HCT116 (cell line): Measurements from ENCODE around the gene PRSS57. TPM values are rescaled to one million over a fixed set of nuclear protein-coding genes. Genes with fewer than 3 reads are reported as not detected.

Experiments used
- ATAC-seq: fragments of 200-7000 bp; cut with Tn5 transposase; 2 replicates; pipeline ENCODE4 v1.9.1; 2020; ENCODE audit warnings: mild to moderate bottlenecking, moderate library complexity
- BruUV-seq: library from RNA; stranded (reverse); fragments of 400-500 nt; replicated peaks from 2 replicates; lab custom pipeline; 2021; lab: Mats Ljungman, UMichigan
- CTCF ChIA-PET: fragments of 300-600 bp; sonication (Branson Sonifier 250); formaldehyde crosslinking; loops from one replicate; lab custom pipeline; 2021; ENCODE audit warnings: antibody characterized with exemption; lab: Charles Lee
- POLR2A ChIA-PET: fragments of 300-600, 350-600 bp; sonication (Branson Sonifier 250); formaldehyde crosslinking; loops from one replicate; lab custom pipeline; 2021; ENCODE audit warnings: antibody characterized with exemption; lab: Charles Lee
- RAD21 ChIA-PET, 2 experiments: fragments of 300-600 bp; sonication (Branson Sonifier 250); formaldehyde crosslinking; loops; one replicate each; lab custom pipeline; 2023; ENCODE audit warnings: low total read pairs in 2 of 2; ENCODE audit not compliant: uncharacterized antibody in 2 of 2, unreplicated experiment in 2 of 2, low non-redundant PET in 1 of 2; lab: Charles Lee
- DNase-seq: peaks from one replicate; pipeline ENCODE4 v3.0.0-alpha.2; 2010; ENCODE audit warnings: low read depth, low spot score
- H2AFZ ChIP-seq: fragments of 200-600 bp; shearing (Covaris generic), sonication (generic); 2 replicates; pipeline ENCODE4 v1.6.1; 2017; ENCODE audit warnings: low read depth, mixed run types, mixed read lengths, antibody characterized with exemption, low read length; ENCODE audit not compliant: poor library complexity, severe bottlenecking
- H3K27ac ChIP-seq: 2 replicates; pipeline ENCODE4 v1.5.1; 2012; ENCODE audit warnings: low read depth, low read length
- H3K27me3 ChIP-seq: fragments of 200-600 bp; sonication (generic); 2 replicates; pipeline ENCODE4 v1.6.1; 2016; ENCODE audit warnings: mixed run types, low read length, mixed read lengths; ENCODE audit not compliant: insufficient read depth
- H3K36me3 ChIP-seq, 2 experiments: fragments of 200-500 bp in 1 of 2; fragments of 200-600 bp in 1 of 2; sonication (Bioruptor generic) in 1 of 2; sonication (generic) in 1 of 2; 2 replicates each; pipeline versions ENCODE4 v1.5.1 to v1.6.1; 2014 to 2016; ENCODE audit warnings: low read length in 2 of 2, inconsistent platforms in 1 of 2, mixed read lengths in 1 of 2, mixed run types in 1 of 2; ENCODE audit not compliant: insufficient read depth in 2 of 2, control insufficient read depth in 1 of 2
- H3K4me1 ChIP-seq, 2 experiments: fragments of 200-600 bp in 1 of 2; sonication (generic) in 1 of 2; 2 replicates each; pipeline versions ENCODE4 v1.5.1 to v1.6.1; 2012 to 2017; ENCODE audit warnings: low read length in 2 of 2, inconsistent platforms in 1 of 2, mild to moderate bottlenecking in 1 of 2, mixed read lengths in 1 of 2, mixed run types in 1 of 2, moderate library complexity in 1 of 2; ENCODE audit not compliant: insufficient read depth in 2 of 2, control insufficient read depth in 1 of 2
- H3K4me2 ChIP-seq: fragments of 200-600 bp; sonication (generic); 2 replicates; pipeline ENCODE4 v1.6.1; 2017; ENCODE audit warnings: mixed run types, low read length, mixed read lengths
- H3K4me3 ChIP-seq, 2 experiments: fragments of 200-600 bp in 1 of 2; sonication (generic) in 1 of 2; replicated peaks in 1 of 2; 2 replicates each; pipeline ENCODE4 v1.5.1; 2011 to 2016; ENCODE audit warnings: low read length in 2 of 2, control low read depth in 1 of 2, low read depth in 1 of 2, mild to moderate bottlenecking in 1 of 2, mixed read lengths in 1 of 2, mixed run types in 1 of 2
- H3K79me2 ChIP-seq: fragments of 200-600 bp; sonication (generic); 2 replicates; pipeline ENCODE4 v1.6.1; 2017; ENCODE audit warnings: mild to moderate bottlenecking, mixed run types, low read length, moderate library complexity, mixed read lengths; ENCODE audit not compliant: insufficient read depth
- H3K9ac ChIP-seq: fragments of 200-600 bp; sonication (generic); 2 replicates; pipeline ENCODE4 v1.6.1; 2016; ENCODE audit warnings: low read length, mixed read lengths
- H3K9me2 ChIP-seq: fragments of 200-600 bp; sonication (generic), shearing (Covaris generic); 2 replicates; pipeline ENCODE4 v1.6.1; 2017; ENCODE audit warnings: mixed run types, mild to moderate bottlenecking, moderate library complexity; ENCODE audit not compliant: insufficient read depth
- H3K9me3 ChIP-seq, 2 experiments: fragments of 200-500 bp in 1 of 2; fragments of 200-600 bp in 1 of 2; sonication (Bioruptor generic) in 1 of 2; sonication (generic) in 1 of 2; 2 replicates each; pipeline ENCODE4 v1.6.1; 2014 to 2017; ENCODE audit warnings: low read length in 2 of 2, mixed read lengths in 2 of 2, inconsistent platforms in 1 of 2, low read depth in 1 of 2, mild to moderate bottlenecking in 1 of 2, mixed run types in 1 of 2, moderate library complexity in 1 of 2; ENCODE audit not compliant: control insufficient read depth in 1 of 2, insufficient read depth in 1 of 2
- H4K20me1 ChIP-seq: fragments of 200-600 bp; sonication (generic), shearing (Covaris generic); 2 replicates; pipeline ENCODE4 v1.6.1; 2017; ENCODE audit warnings: mixed run types, mild to moderate bottlenecking, moderate library complexity; ENCODE audit not compliant: insufficient read depth
- CBX3 ChIP-seq: IDR thresholded peaks from 2 replicates; pipeline ENCODE4 v1.6.1; 2012; ENCODE audit warnings: low read depth
- CEBPB ChIP-seq: IDR thresholded peaks from 2 replicates; pipeline ENCODE4 v1.6.1; 2012; ENCODE audit warnings: low read depth
- EGR1 ChIP-seq: IDR thresholded peaks from 2 replicates; pipeline ENCODE4 v1.6.1; 2012; ENCODE audit warnings: low read depth
- EZH2phosphoT487 ChIP-seq: fragments of 200-600 bp; IDR thresholded peaks from 2 replicates; pipeline ENCODE4 v1.6.1; 2018; ENCODE audit warnings: antibody characterized with exemption, borderline replicate concordance
- FOSL1 ChIP-seq: IDR thresholded peaks from 2 replicates; pipeline ENCODE4 v1.6.1; 2012; ENCODE audit warnings: low read depth
- MAX ChIP-seq: IDR thresholded peaks from 2 replicates; pipeline ENCODE4 v1.6.1; 2012
- POLR2A ChIP-seq: IDR thresholded peaks from 2 replicates; pipeline ENCODE4 v1.7.0; 2011; ENCODE audit warnings: borderline replicate concordance; ENCODE audit not compliant: insufficient read depth, insufficient read length; ENCODE audit errors: extremely low read depth
- RAD21 ChIP-seq: IDR thresholded peaks from 2 replicates; pipeline ENCODE4 v1.6.1; 2012; ENCODE audit warnings: low read depth, mild to moderate bottlenecking
- REST ChIP-seq: IDR thresholded peaks from 2 replicates; pipeline ENCODE4 v1.6.1; 2012; ENCODE audit warnings: low read depth
- SIN3A ChIP-seq: IDR thresholded peaks from 2 replicates; pipeline ENCODE4 v1.6.1; 2012; ENCODE audit warnings: low read depth
- SP1 ChIP-seq: IDR thresholded peaks from 2 replicates; pipeline ENCODE4 v1.6.1; 2012; ENCODE audit warnings: low read depth
- YY1 ChIP-seq: IDR thresholded peaks from 2 replicates; pipeline ENCODE4 v1.6.1; 2011; ENCODE audit warnings: low read length, low read depth, moderate library complexity, mild to moderate bottlenecking; ENCODE audit not compliant: insufficient replicate concordance; ENCODE audit errors: extremely low read depth
- ZBTB33 ChIP-seq: IDR thresholded peaks from 2 replicates; pipeline ENCODE4 v1.6.1; 2011; ENCODE audit warnings: mild to moderate bottlenecking, low read length, moderate library complexity; ENCODE audit not compliant: insufficient replicate concordance; ENCODE audit errors: extremely low read depth
- ZFX ChIP-seq: fragments of 450-650 bp; IDR thresholded peaks from 2 replicates; pipeline ENCODE4 v1.6.1; 2017
- ZNF274 ChIP-seq: fragments of 200-500 bp; sonication (Bioruptor generic); IDR thresholded peaks from 2 replicates; pipeline ENCODE4 v1.6.1; 2014; ENCODE audit warnings: mild to moderate bottlenecking, low read depth, low read length, inconsistent platforms
- intact Hi-C: fragments of 100-400 bp; cut with micrococcal nuclease; formaldehyde crosslinking; loops from 2 replicates; pipeline ENCODE4 v1.10.0; 2022
- total RNA-seq: library from RNA; stranded (reverse); gene quantifications from one replicate; pipeline ENCODE4 v1.2.1, GENCODE V29; 2021; ENCODE audit not compliant: unreplicated experiment

PRSS57 gene
- total RNA-seq, 1 experiment from 2014 or later, result not detected

GRCh38 chr19:678791-679388 is 16.4 kb downstream of the PRSS57 start:
- Histone ChIP-seq H3K9me3 (no peaks in the 10 kb centered on the region), H3K9ac (peak overlapping the region; percentile 97), H3K79me2 (peaks cover 22% of the 10 kb centered on the region; the same call in 1 of the 2 replicates), H2AFZ (no peak overlapping the region), H3K36me3 (no peaks in the 10 kb centered on the region; a peak in 1 of 4 replicates), H3K27ac (peak overlapping the region; percentile 99), H3K4me3 (peak overlapping the region; percentile 56 to 82), H4K20me1 (no peaks in the 10 kb centered on the region), H3K27me3 (no peaks in the 10 kb centered on the region), H3K4me1 (peaks cover 21 to 48% of the 10 kb centered on the region in 2 experiments), H3K9me2 (no peaks in the 10 kb centered on the region), H3K4me2 (peak overlapping the region; percentile 98)
- ATAC-seq (no peak), DNase-seq (no peak)
- RAD21 ChIA-PET, result no interaction called here
- no TSS peak for BruUV-seq
- POLR2A ChIA-PET, result interaction anchor here (2.6 kb wide), 1 partner anchor 25 kb away, joined by 10 read pairs; no protein-coding TSS in a partner anchor
- CTCF ChIA-PET, result no interaction called here
- intact Hi-C loops, result no loop called here
- TF ChIP-seq SP1 (no peak), CEBPB (no peak), RAD21 (no peak), EZH2phosphoT487 (no peak), MAX (no peak), SIN3A (no peak), ZFX (no peak), REST (no peak), POLR2A (no peak), FOSL1 (no peak), ZBTB33 (no peak), YY1 (no peak), EGR1 (no peak), CBX3 (no peak), ZNF274 (no peak)
